Stimulated activated naive B cell treated with anti-CD40 and anti-IgM and Interleukin-4, amounts not matched to agents 10 μg/mL and 1 μg/mL and 100 μg/mL, for 72 hours (primary cell): ENCODE results near the gene REG3A.

Experiments used
- ATAC-seq, 2 donors: fragments of 150-1000 bp; cut with Tn5 transposase; replicated peaks; 2 replicates each; pipeline ENCODE4 v1.10.0; 2021; ENCODE audit warnings: moderate library complexity in 1 of 2
- DNase-seq: peaks from one replicate; pipeline ENCODE4 v3.0.0; 2021
- H3K27ac Mint-ChIP-seq: one replicate; pipeline ENCODE4 v1.8.0; 2022; ENCODE audit warnings: mild to moderate bottlenecking, mixed read lengths
- H3K27me3 Mint-ChIP-seq, 2 donors: one replicate each; pipeline ENCODE4 v1.8.0; 2022; ENCODE audit warnings: mixed read lengths in 2 of 2
- H3K36me3 Mint-ChIP-seq, 2 donors: one replicate each; pipeline ENCODE4 v1.8.0; 2022; ENCODE audit warnings: mixed read lengths in 2 of 2, mild to moderate bottlenecking in 1 of 2
- H3K4me1 Mint-ChIP-seq, 2 donors: one replicate each; pipeline ENCODE4 v1.8.0; 2022; ENCODE audit warnings: mixed read lengths in 2 of 2, mild to moderate bottlenecking in 1 of 2
- H3K4me3 Mint-ChIP-seq, 2 donors: one replicate each; pipeline ENCODE4 v1.8.0; 2022; ENCODE audit warnings: mild to moderate bottlenecking in 2 of 2, mixed read lengths in 2 of 2, moderate library complexity in 1 of 2
- H3K9me3 Mint-ChIP-seq, 2 donors: one replicate each; pipeline ENCODE4 v1.8.0; 2022; ENCODE audit warnings: mixed read lengths in 2 of 2, mild to moderate bottlenecking in 1 of 2

REG3A gene

DNA sequence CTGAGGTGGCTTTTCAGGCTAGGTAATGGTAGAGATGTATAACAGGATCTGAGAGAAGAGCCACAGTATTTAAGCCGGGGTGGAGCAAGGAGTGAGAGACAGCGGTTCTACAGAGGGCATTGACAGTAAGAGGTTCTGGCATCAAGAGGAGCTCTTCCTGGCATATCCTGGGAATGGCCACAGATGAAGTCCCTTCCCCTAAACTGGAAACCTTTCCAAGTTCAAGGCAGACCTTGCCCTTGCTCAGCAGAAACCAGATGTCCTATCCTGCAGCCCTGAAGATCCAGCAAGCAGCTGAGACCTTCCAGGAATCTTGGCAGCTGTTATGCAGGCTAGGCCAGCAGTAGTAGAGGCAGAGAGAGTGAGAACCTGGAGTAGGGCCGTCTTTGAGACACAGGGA lies 21.2 kb downstream of the REG3A start:
- H3K4me3 Mint-ChIP-seq = no peak overlapping the region
- H3K9me3 Mint-ChIP-seq = no peaks in the 10 kb centered on the region
- ATAC-seq = no peak
- no peak overlapping the region for H3K27ac Mint-ChIP-seq
- H3K27me3 Mint-ChIP-seq = peaks cover 4 to 14% of the 10 kb centered on the region in 2 donors
- no peaks in the 10 kb centered on the region for H3K36me3 Mint-ChIP-seq
- peaks cover 0 to 6% of the 10 kb centered on the region in 2 donors for H3K4me1 Mint-ChIP-seq
- no peak for DNase-seq

DNA sequence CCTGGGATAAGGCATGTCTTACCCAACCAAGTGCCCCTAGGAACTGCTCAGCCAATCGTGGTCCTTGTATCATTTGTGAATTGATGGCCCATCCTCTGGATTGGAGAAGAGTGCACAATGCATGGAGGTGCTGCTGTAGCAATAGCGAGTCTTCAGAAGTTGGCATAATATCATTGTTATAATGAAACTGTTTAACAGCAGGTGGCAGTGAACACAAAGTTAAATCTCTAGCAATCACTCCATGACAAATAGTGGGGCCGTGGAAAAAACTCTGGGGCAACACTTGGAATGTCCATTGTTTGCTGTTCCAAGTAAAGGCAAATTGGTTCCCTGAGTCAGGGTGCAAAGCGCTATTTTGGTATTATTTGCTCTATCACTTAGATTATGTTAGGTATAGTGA lies 27.9 kb downstream of the REG3A start:
- ATAC-seq (no peak), DNase-seq (no peak)
- Mint-ChIP-seq H3K4me3 (no peak overlapping the region), H3K36me3 (no peaks in the 10 kb centered on the region), H3K27me3 (peaks cover 8 to 12% of the 10 kb centered on the region in 2 donors), H3K27ac (no peak overlapping the region), H3K9me3 (no peaks in the 10 kb centered on the region), H3K4me1 (peaks cover 0 to 2% of the 10 kb centered on the region in 2 donors)

DNA sequence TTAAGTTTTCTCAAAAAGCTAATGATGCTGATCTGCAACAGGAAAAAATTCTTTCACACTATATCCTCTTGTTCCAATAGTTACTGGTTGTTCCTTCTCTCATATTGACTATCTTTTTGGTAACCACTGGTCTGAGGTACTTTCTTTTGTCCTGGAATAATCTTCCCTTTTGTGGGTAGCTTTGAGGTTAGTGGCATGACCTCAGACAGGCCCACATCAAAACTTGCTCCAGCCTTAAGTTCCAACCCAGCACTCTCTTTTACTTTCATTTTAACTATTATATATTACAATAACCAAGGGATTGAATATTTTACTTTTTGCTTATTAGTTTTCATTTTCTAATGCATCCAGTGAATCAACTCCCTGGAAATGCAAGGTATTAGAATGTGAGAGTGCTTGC lies 29.7 kb downstream of the REG3A start:
- Mint-ChIP-seq H3K9me3 (no peaks in the 10 kb centered on the region), H3K4me3 (no peak overlapping the region), H3K27ac (no peak overlapping the region), H3K27me3 (peaks cover 6 to 8% of the 10 kb centered on the region in 2 donors), H3K4me1 (peaks cover 0 to 2% of the 10 kb centered on the region in 2 donors), H3K36me3 (no peaks in the 10 kb centered on the region)
- DNase-seq (no peak), ATAC-seq (no peak)

DNA sequence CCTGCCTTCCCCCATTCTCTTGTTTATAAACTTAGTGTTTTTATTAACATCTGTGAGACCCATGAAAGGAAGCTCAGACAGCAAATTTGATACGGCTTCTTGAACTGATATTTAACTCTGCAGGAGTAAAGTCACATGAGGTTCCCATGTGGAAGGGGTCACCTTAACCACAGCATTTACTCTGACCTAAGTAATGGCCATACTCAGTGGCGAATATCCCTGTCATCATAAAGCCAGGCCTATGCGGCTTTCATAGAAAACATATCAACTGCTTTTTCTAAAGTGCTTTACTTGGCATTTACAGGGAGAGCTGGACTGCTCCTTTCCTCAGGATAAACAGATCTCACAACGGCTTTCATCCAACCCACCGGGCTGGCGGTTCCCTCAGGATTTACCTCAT lies 30.3 kb downstream of the REG3A start:
- Mint-ChIP-seq H3K4me1 (peaks cover 0 to 2% of the 10 kb centered on the region in 2 donors), H3K9me3 (no peaks in the 10 kb centered on the region), H3K36me3 (no peaks in the 10 kb centered on the region)

DNA sequence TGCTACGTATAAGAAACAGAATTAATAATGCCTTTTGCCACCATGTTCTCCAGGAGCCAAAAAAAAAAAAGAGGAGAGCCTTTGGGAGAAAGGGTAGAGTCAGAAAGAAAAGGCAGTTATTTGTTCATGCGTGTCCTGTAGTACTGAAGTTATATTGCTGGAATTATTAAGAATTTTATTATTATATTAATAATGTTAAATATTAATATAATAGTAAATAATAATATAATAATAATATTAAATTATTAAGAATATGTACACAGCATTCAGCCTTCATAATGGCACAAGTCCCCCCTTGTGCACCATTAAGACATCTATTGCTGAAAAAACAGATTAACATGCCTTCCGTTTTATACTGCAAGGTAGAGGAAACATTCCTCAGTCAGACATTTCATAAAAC lies 31.1 kb downstream of the REG3A start:
- no peak for DNase-seq
- H3K27ac Mint-ChIP-seq = no peak overlapping the region
- peaks cover 4 to 6% of the 10 kb centered on the region in 2 donors for H3K27me3 Mint-ChIP-seq
- no peaks in the 10 kb centered on the region for H3K9me3 Mint-ChIP-seq
- peaks cover 0 to 2% of the 10 kb centered on the region in 2 donors for H3K4me1 Mint-ChIP-seq
- ATAC-seq = no peak
- H3K36me3 Mint-ChIP-seq = no peaks in the 10 kb centered on the region
- no peak overlapping the region for H3K4me3 Mint-ChIP-seq

More for the DNA sequence above, 30.3 kb downstream of the REG3A start:
- Mint-ChIP-seq H3K27me3 (peaks cover 6% of the 10 kb centered on the region in 2 donors), H3K27ac (no peak overlapping the region), H3K4me3 (no peak overlapping the region)
- DNase-seq = no peak
- no peak for ATAC-seq

DNA sequence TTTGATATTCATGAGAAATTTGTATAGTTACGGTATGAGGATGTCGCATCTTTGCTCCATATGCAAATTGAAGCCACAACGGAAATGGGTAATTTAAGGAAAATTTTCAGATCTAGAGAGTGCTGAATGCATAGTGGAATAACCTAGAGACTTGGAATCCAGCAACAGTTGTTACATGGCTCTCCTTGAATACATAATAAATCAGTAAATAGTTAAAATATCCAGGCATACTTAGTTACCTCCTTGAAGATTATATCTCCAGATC lies 33.9 kb downstream of the REG3A start:
- Mint-ChIP-seq H3K27me3 (peaks cover 4 to 6% of the 10 kb centered on the region in 2 donors), H3K36me3 (no peaks in the 10 kb centered on the region), H3K9me3 (no peaks in the 10 kb centered on the region), H3K4me1 (peaks cover 0 to 2% of the 10 kb centered on the region in 2 donors), H3K27ac (no peak overlapping the region), H3K4me3 (no peak overlapping the region)
- ATAC-seq (no peak), DNase-seq (no peak)

DNA sequence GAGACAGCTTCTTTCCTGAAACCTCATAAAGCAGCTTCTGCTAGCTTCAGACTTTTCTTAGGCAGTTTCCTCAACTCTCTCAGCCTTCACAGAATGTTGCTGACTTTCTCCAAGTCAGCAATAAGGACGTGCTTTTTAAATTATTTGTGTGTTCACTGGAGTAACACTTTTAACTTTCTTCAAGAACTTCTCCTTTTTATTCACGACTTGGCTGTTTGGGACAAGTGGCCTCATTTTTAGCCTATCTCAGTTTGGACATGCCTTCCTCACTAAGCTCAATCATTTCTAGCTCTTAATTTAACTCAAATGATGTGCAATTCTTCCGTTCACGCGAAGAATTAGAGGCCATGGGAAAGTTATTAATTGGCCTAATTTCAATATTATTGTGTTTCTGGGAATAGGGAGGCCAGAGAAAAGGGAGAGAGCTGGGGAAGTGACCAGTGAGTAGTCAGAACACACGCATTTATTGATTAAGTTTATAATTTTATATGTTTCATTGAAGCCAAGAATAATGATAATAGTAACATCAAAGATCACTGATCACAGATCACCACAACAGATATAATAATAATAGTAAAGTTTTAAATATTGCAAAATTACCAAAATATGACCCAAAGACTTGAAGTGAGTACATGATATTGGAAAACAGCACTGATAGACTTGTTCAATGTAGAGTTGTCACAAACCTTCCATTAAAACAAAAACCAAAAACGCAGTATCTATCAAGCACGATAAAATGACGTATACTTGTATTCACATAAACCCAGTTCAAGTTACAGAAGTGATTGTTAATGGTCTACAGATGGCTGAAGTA lies 34.4 kb downstream of the REG3A start:
- Mint-ChIP-seq H3K4me3 (no peak overlapping the region), H3K9me3 (no peaks in the 10 kb centered on the region), H3K4me1 (peaks cover 0 to 2% of the 10 kb centered on the region in 2 donors), H3K27ac (no peak overlapping the region), H3K36me3 (no peaks in the 10 kb centered on the region), H3K27me3 (peaks cover 4 to 6% of the 10 kb centered on the region in 2 donors)
- ATAC-seq (no peak), DNase-seq (no peak)

DNA sequence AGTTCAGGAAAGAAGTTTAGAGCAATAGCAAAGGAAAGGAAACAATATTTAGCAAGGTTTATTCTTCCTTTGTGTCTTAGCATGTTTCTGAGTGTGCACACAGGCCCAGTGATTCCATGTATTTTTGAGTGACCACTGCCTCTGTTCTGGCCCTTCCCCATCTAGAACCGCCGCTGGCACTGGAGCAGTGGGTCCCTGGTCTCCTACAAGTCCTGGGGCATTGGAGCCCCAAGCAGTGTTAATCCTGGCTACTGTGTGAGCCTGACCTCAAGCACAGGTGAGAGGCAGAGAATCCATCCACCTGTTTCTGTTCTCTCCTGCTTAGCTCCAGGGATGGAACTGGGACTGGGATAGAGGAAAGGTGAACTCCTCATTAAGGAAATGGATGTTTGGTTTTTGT lies 36.9 kb downstream of the REG3A start:
- Mint-ChIP-seq H3K9me3 (peaks cover 0 to 2% of the 10 kb centered on the region in 2 donors), H3K4me1 (no peaks in the 10 kb centered on the region), H3K27me3 (peaks cover under 1 to 1% of the 10 kb centered on the region in 2 donors), H3K36me3 (no peaks in the 10 kb centered on the region), H3K4me3 (no peak overlapping the region), H3K27ac (no peak overlapping the region)
- DNase-seq = no peak
- ATAC-seq = no peak

DNA sequence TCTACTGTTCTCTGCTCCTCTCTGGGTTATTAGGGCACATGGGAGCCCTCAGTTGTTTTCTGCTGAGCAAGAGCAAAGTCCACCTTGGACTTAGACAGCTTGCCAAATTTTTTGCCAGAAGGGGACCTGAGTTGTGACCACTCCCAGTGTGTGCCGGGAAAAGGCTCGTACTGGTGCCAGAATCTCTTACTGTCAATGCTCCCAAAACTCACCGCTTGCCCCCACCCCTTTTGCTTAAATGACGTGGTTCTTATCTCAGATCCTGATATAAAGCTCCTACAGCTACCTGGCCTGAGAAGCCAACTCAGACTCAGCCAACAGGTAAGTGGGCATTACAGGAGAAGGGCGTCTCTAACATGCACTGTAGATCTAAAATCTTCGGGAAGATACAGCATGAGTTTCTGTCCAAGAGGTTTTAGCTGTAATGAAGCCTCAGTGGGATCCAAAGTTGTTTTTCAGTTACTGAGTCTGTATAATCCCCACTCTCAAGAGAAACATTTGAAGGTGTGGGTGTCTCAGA lies 39.3 kb downstream of the REG3A start, which contains the start of gene REG1A:
TSS of gene REG1A (plus strand) at position 295 of the 520 bp plus-strand sequence. CDS start 374 bp downstream, outside the sequence.
- Mint-ChIP-seq H3K27ac (peak within 1 kb of the TSS; percentile 33), H3K9me3 (peaks cover 0 to 2% of the 10 kb centered on the region in 2 donors), H3K36me3 (no peaks in the 10 kb centered on the region), H3K27me3 (no peaks in the 10 kb centered on the region), H3K4me3 (no peak within 1 kb of the TSS), H3K4me1 (peaks cover under 1 to 3% of the 10 kb centered on the region in 2 donors)
- no peak for DNase-seq
- no peak for ATAC-seq

DNA sequence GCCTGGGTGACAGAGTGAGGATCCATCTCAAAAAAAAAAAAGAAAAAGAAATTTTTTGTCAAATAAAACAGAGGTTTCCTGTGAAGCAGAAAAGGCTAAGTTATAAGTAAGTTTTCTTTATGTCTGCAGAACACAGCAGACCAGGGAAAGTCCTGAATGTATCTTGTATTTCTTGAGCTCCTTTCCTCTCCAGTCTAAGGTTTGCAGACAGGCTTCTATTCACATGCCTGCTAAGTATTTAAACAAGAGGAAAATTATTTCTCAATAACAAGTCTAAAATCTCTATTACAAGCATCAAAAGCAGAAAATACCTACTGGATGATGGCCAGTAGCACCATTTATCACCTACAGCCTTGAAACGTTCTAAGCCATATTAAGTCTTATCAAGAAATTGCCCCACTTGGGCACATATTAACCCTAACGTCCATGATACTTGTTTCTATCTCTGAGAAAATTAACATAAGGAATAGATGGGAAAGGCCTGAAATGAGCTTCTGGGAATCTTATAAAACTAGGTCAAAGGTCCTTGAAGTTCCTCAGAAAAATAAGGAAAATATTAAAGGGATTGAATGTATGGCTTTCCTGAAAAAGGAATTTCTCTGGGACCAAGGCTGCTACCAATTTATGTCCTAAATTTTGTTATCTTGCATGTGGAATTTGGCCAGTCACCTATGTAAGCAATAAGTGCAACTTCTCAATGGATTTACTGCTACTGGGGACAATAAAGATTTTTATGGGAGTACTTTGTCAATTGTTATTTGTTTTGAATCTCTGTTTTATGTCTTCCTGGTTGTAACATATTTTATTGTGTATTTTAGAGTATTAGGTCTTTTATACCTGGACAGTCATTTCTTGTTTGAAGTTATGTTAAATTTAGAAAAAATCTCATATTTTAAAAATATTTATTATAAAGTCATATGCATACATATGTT lies 42.3 kb downstream of the REG3A start:
- Mint-ChIP-seq H3K36me3 (no peaks in the 10 kb centered on the region), H3K4me1 (peaks cover 9% of the 10 kb centered on the region in 2 donors), H3K9me3 (peaks cover 0 to 2% of the 10 kb centered on the region in 2 donors), H3K4me3 (no peak overlapping the region), H3K27me3 (no peaks in the 10 kb centered on the region), H3K27ac (no peak overlapping the region)
- ATAC-seq = no peak
- DNase-seq = no peak

DNA sequence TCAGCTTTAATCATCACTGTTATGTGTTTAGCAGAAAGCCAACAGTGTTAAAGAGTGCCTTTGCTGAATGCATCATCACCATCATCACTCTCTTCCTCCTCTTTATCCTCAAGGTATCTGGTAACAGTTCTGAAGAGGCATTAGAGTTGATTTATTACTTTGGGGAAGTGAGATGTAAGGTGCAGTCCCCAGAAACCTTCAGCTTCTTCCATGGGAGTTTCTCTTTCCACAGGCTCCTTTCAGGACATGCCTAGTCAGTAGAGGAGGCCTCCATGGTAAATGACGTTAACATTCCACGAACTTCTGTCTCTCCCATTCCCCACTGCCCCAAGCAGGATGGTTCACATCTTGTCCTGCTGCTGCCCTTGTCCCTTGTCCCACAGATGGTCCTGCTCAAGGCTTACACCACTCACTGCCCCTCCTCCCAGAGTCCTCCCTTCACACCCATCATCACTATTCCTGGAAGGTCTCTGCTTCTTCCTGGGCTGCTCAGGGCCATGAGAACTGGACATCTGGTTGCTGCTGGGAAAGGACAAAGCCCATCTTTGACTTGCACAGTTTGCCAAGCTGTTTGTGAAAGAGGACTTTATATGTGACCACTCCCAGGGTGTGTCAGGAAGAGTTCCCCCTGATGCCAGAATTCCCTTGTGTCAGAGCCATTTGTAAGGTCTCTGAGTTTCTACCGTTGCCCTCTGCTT lies 44.6 kb downstream of the REG3A start:
- Mint-ChIP-seq H3K4me3 (no peak overlapping the region), H3K27me3 (no peaks in the 10 kb centered on the region), H3K9me3 (peaks cover 0 to 6% of the 10 kb centered on the region in 2 donors), H3K4me1 (peaks cover 9 to 14% of the 10 kb centered on the region in 2 donors), H3K36me3 (no peaks in the 10 kb centered on the region), H3K27ac (no peak overlapping the region)
- peak; percentile 21 to 53 for ATAC-seq
- DNase-seq = no peak

DNA sequence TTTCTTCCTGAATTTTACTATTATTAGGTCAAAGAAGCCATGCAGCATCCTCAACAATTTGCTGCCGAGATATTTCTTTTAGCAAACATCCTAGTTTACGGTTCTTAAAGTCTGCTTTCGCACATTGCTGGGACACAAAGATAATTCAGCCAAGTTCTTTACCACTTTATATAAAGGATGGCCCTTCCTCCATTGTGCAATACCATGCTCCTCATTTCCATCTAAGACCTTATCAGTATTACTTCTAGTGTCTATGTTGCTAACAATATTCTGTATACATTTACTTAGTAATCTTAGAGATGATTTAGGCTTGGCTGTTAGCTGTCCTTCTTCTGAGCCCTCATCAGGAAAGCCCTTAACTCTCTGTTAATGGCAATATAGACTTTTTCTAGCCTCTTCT lies 47.3 kb downstream of the REG3A start:
- DNase-seq (no peak), ATAC-seq (no peak)
- H3K9me3 Mint-ChIP-seq = peaks cover 0 to 4% of the 10 kb centered on the region in 2 donors
- no peak overlapping the region for H3K4me3 Mint-ChIP-seq
- no peaks in the 10 kb centered on the region for H3K36me3 Mint-ChIP-seq
- H3K27ac Mint-ChIP-seq = no peak overlapping the region
- no peaks in the 10 kb centered on the region for H3K27me3 Mint-ChIP-seq
- peaks cover 9 to 14% of the 10 kb centered on the region in 2 donors for H3K4me1 Mint-ChIP-seq
